K562 (cell line): ENCODE results near the gene SERPINE2. TPM values are rescaled to one million over a fixed set of nuclear protein-coding genes. Genes with fewer than 3 reads are reported as not detected.

Experiments
- ATAC-seq: fragments of 200-7000 bp; cut with Tn5 transposase; 3 replicates; pipeline ENCODE4 v1.9.1; 2020; ENCODE audit warnings: moderate library complexity
- BruUV-seq: library from RNA; stranded (reverse); fragments of 400-500 nt; replicated peaks from 2 replicates; lab custom pipeline; 2021; lab: Mats Ljungman, UMichigan
- CTCF ChIA-PET: fragments of 300-600 bp; formaldehyde crosslinking; extraction: SDS; loops from one replicate; lab custom pipeline; 2021; ENCODE audit warnings: low intra/inter-chr PET ratio; lab: Yijun Ruan, JAX
- POLR2A ChIA-PET: fragments of 300-600, 350-650 bp; sonication (Branson Sonifier 250); formaldehyde crosslinking; extraction: SDS; loops from one replicate; lab custom pipeline; 2021; ENCODE audit warnings: antibody characterized with exemption, inconsistent platforms; lab: Yijun Ruan, JAX
- DNase-seq, 4 experiments: peaks; one replicate each; pipeline versions ENCODE4 v3.0.0 to v3.0.0-alpha.2; 2011 to 2018; ENCODE audit warnings: low spot score in 3 of 4, mixed read lengths in 3 of 4; ENCODE audit errors: extremely low read depth in 1 of 4
- FAIRE-seq: peaks from 2 replicates; lab custom pipeline; 2011; peaks lifted over from hg19 to GRCh38; lab: Jason Lieb, UNC
- H2AFZ ChIP-seq: 2 replicates; pipeline ENCODE4 v1.6.0; 2011; ENCODE audit warnings: low read depth, low read length, control low read depth, inconsistent platforms
- H3K27ac ChIP-seq: fragments of 200-600 bp; 3 replicates; pipeline ENCODE4 v1.8.0; 2011; ENCODE audit warnings: low read depth, mild to moderate bottlenecking, control low read depth, inconsistent platforms, low read length, moderate library complexity, mixed read lengths; ENCODE audit errors: extremely low read depth
- H3K27me3 ChIP-seq, 2 experiments: fragments of 300-600 bp in 1 of 2; 2 replicates in 1 of 2; 3 replicates in 1 of 2; pipeline versions ENCODE4 v1.6.0 to v1.8.0; 2011; ENCODE audit warnings: inconsistent platforms in 2 of 2, low read length in 2 of 2, mild to moderate bottlenecking in 1 of 2, mixed read lengths in 1 of 2, moderate library complexity in 1 of 2; ENCODE audit not compliant: control insufficient read depth in 2 of 2, insufficient read depth in 2 of 2
- H3K36me3 ChIP-seq: fragments of 300-600 bp; 3 replicates; pipeline ENCODE4 v1.8.0; 2011; ENCODE audit warnings: mild to moderate bottlenecking, low read length, inconsistent platforms; ENCODE audit not compliant: control insufficient read depth, insufficient read depth
- H3K4me1 ChIP-seq, 2 experiments: fragments of 200-600 bp in 1 of 2; replicated peaks in 1 of 2; 2 replicates in 1 of 2; 3 replicates in 1 of 2; pipeline versions ENCODE4 v1.5.1 to v1.8.0; 2011; ENCODE audit warnings: inconsistent platforms in 2 of 2, low read length in 2 of 2, mild to moderate bottlenecking in 1 of 2, mixed read lengths in 1 of 2, moderate library complexity in 1 of 2; ENCODE audit not compliant: control insufficient read depth in 2 of 2, insufficient read depth in 2 of 2
- H3K4me2 ChIP-seq: 2 replicates; pipeline ENCODE4 v1.6.1; 2011; ENCODE audit warnings: low read length, control low read depth, inconsistent platforms, mixed read lengths; ENCODE audit not compliant: insufficient read depth
- H3K4me3 ChIP-seq: fragments of 200-600 bp; sonication (generic), shearing (Covaris generic); 2 replicates; pipeline ENCODE4 v1.5.1; 2016; ENCODE audit warnings: control low read depth, inconsistent platforms
- H3K79me2 ChIP-seq: fragments of 200-600 bp; 3 replicates; pipeline ENCODE4 v1.8.0; 2011; ENCODE audit warnings: low read length, inconsistent platforms; ENCODE audit not compliant: control insufficient read depth, insufficient read depth
- H3K9ac ChIP-seq, 2 experiments: 2 replicates each; pipeline versions ENCODE4 v1.6.0 to v1.6.1; 2011; ENCODE audit warnings: low read depth in 2 of 2, low read length in 2 of 2, control low read depth in 1 of 2, inconsistent platforms in 1 of 2, mild to moderate bottlenecking in 1 of 2, mixed read lengths in 1 of 2; ENCODE audit not compliant: insufficient read depth in 1 of 2
- H3K9me1 ChIP-seq: one replicate; pipeline ENCODE4 v1.6.0; 2011; ENCODE audit warnings: inconsistent platforms, mild to moderate bottlenecking, low read length, moderate library complexity; ENCODE audit not compliant: control insufficient read depth, insufficient read depth
- H3K9me3 ChIP-seq: replicated peaks from 2 replicates; pipeline ENCODE4 v1.5.1; 2011; ENCODE audit warnings: low read depth, low read length, inconsistent platforms; ENCODE audit not compliant: control insufficient read depth, insufficient read depth
- H4K20me1 ChIP-seq: replicated peaks from 2 replicates; pipeline ENCODE4 v1.6.1; 2011; ENCODE audit warnings: low read length, inconsistent platforms, mixed read lengths; ENCODE audit not compliant: control insufficient read depth, insufficient read depth
- CHD1 ChIP-seq: fragments of 200-600 bp; sonication (generic); IDR thresholded peaks from one replicate; pipeline ENCODE4 v1.6.1; 2012; ENCODE audit warnings: mild to moderate bottlenecking, moderate library complexity, low read length, inconsistent platforms
- COPS2 ChIP-seq: fragments of 450-650 bp; conservative IDR thresholded peaks from 2 replicates; pipeline ENCODE4 v1.6.1; 2016; ENCODE audit warnings: mild to moderate bottlenecking, moderate library complexity
- CSDE1 ChIP-seq, 2 experiments: fragments of 450-650 bp; IDR thresholded peaks; 2 replicates each; pipeline ENCODE4 v1.6.1; 2016; ENCODE audit warnings: mild to moderate bottlenecking in 1 of 2
- JUND ChIP-seq, 2 experiments: IDR thresholded peaks; 2 replicates in 1 of 2; 3 replicates in 1 of 2; pipeline ENCODE4 v1.6.1; 2011; ENCODE audit warnings: borderline replicate concordance in 2 of 2, low read depth in 2 of 2, low read length in 2 of 2, improper control_type of control experiment in 1 of 2, missing biosample characterization in 1 of 2, missing genetic modification characterization in 1 of 2, missing genetic modification reagents in 1 of 2
- KAT8 ChIP-seq: fragments of 450-650 bp; IDR thresholded peaks from 2 replicates; pipeline ENCODE4 v1.6.1; 2016; ENCODE audit warnings: low read depth, mild to moderate bottlenecking
- MTF1 ChIP-seq: fragments of 250-450 bp; sonication (Bioruptor Pico); IDR thresholded peaks from 2 replicates; pipeline ENCODE4 v1.9.0; 2021; ENCODE audit warnings: moderate library complexity, mild to moderate bottlenecking, inconsistent platforms, borderline replicate concordance
- MYC ChIP-seq, 2 experiments: fragments of 250-450 bp in 1 of 2; sonication (Bioruptor Pico) in 1 of 2; IDR thresholded peaks; 2 replicates each; pipeline versions ENCODE4 v1.5.1 to v1.6.1; 2012 to 2021; ENCODE audit warnings: low read depth in 2 of 2, borderline replicate concordance in 1 of 2, improper control_type of control experiment in 1 of 2, low read length in 1 of 2, mild to moderate bottlenecking in 1 of 2, moderate library complexity in 1 of 2
- PHB ChIP-seq: fragments of 250-450 bp; sonication (Bioruptor Pico); IDR thresholded peaks from 2 replicates; pipeline ENCODE4 v1.5.0; 2021
- POLR2AphosphoS2 ChIP-seq: IDR thresholded peaks from 2 replicates; pipeline ENCODE4 v1.6.1; 2012; ENCODE audit warnings: low read length, improper control_type of control experiment
- PTRF ChIP-seq: fragments of 450-650 bp; IDR thresholded peaks from 2 replicates; pipeline ENCODE4 v1.6.1; 2016; ENCODE audit warnings: mild to moderate bottlenecking, missing genetic modification characterization, missing compliant biosample characterization
- SMAD3 ChIP-seq: fragments of 450-650 bp; formaldehyde crosslinking; conservative IDR thresholded peaks from 2 replicates; pipeline ENCODE4 v1.4.0; 2020; ENCODE audit warnings: mild to moderate bottlenecking
- SMARCB1 ChIP-seq: IDR thresholded peaks from 2 replicates; pipeline ENCODE4 v1.6.1; 2011; ENCODE audit warnings: improper control_type of control experiment, low read depth; ENCODE audit not compliant: insufficient read length
- STAT5A ChIP-seq: IDR thresholded peaks from 2 replicates; pipeline ENCODE4 v1.6.1; 2012; ENCODE audit warnings: low read length, inconsistent platforms, borderline replicate concordance
- SUPT5H ChIP-seq: fragments of 450-650 bp; IDR thresholded peaks from 2 replicates; pipeline ENCODE4 v1.6.1; 2016
- WGBS: fragments of 100-300 bp; shearing (Covaris generic); methylation state at CpG from one replicate; pipeline ENCODE4 v1.1.6; 2016; ENCODE audit warnings: low coverage, mixed read lengths; ENCODE audit not compliant: insufficient coverage; ENCODE audit errors: missing lambda C conversion rate; 5-methylcytosine and 5-hydroxymethylcytosine counted together
- in situ Hi-C: fragments of 300-500 bp; cut with MboI; formaldehyde crosslinking; loops from 4 replicates; pipeline ENCODE4 v1.15.0; 2018; ENCODE audit warnings: inconsistent platforms, mixed read lengths
- intact Hi-C: fragments of 100-400 bp; cut with micrococcal nuclease; formaldehyde crosslinking; loops from 2 replicates; pipeline ENCODE4 v1.14.2; 2022
- polyA plus RNA-seq, 8 experiments: library from polyadenylated mRNA; depleted of rRNA in 4 of 8; stranded (reverse) in 5 of 8; unstranded in 3 of 8; fragments of >200 nt; fragmentation: Nextera tagmentation in 2 of 8; fragmentation: Illumina TruSeq in 1 of 8; extraction: Ambion mirVana in 2 of 8; extraction: Trizol in 1 of 8; gene quantifications; 2 replicates each; pipeline versions ENCODE4 v1.2.1 to v1.2.3, GENCODE V29; 2011 to 2014; ENCODE audit warnings: inconsistent platforms in 1 of 8, missing spikeins in 1 of 8
- total RNA-seq, 7 experiments: library from RNA; depleted of rRNA in 6 of 7; stranded (reverse); fragments of >200 nt in 6 of 7; fragmentation: Illumina TruSeq in 2 of 7; extraction: Trizol in 2 of 7; gene quantifications; 2 replicates each; pipeline versions ENCODE4 v1.2.1 to v1.2.3, GENCODE V29; 2011 to 2021; ENCODE audit warnings: low replicate concordance in 1 of 7
- TF ChIP-seq, protein P1 (sequence below): fragments of 200-400 bp; formaldehyde crosslinking; IDR thresholded peaks from 2 replicates; pipeline ENCODE4 v1.6.1; 2017; ENCODE audit warnings: mild to moderate bottlenecking, low read depth, low read length, moderate library complexity
- TF ChIP-seq, protein P2 (sequence below): sonication (generic); formaldehyde crosslinking; IDR thresholded peaks from 2 replicates; pipeline ENCODE4 v1.8.0; 2022; ENCODE audit warnings: missing genetic modification reagents, mild to moderate bottlenecking, borderline replicate concordance

The SERPINE2 gene
- total and polyA plus RNA-seq, 9 of the 15 experiments (the other 6 are each of a cell fraction or from before 2014, with no cell fraction given) = 0.03 to 0.16 (median 0.13) TPM; not detected in 6

DNA sequence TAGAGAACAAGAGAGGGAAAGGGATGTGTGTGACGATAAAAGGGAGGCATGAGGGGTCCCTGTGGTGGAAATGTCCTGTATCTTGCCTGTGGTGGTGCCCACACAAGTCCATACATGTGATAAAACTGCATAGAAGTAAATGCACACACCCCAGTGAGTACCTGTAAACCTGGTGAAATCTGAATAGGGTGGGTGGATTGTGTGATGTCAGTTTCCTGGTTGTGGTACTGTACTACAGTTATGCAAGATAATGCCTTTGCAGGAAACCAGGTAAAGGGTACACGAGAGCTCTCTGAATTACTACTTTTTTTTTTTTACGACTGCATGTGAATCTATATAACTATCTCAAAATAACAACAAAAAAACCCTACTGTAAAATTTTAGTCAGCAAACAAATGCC is 22.1 kb downstream of the SERPINE2 start (continued):
- no peak for TF ChIP-seq PTRF
- TF ChIP-seq COPS2 = no peak
- no peak for TF ChIP-seq SUPT5H
- no peak for TF ChIP-seq STAT5A
- no peak for TF ChIP-seq MYC (IDR thresholded peaks at IDR 0.05; ENCODE audit: low read depth, low read length)
- no peak for TF ChIP-seq MYC (CRISPR knock-in tag; IDR thresholded peaks at IDR 0.05; ENCODE audit: borderline replicate concordance, low read depth)

GRCh38 chr2:224014336-224014735 is 24.8 kb downstream of the SERPINE2 start:
- Histone ChIP-seq H3K4me3 (no peak overlapping the region), H3K27ac (no peak overlapping the region), H3K9me3 (no peaks in the 10 kb centered on the region), H3K4me1 (no peaks in the 10 kb centered on the region), H3K27me3 (peaks cover 0 to 4% of the 10 kb centered on the region in 2 experiments; a peak in 1 of 5 replicates), H3K36me3 (no peaks in the 10 kb centered on the region), H4K20me1 (no peaks in the 10 kb centered on the region), H3K9me1 (no peaks in the 10 kb centered on the region), H3K79me2 (no peaks in the 10 kb centered on the region), H3K9ac (no peak overlapping the region), H2AFZ (no peak overlapping the region), H3K4me2 (no peak overlapping the region)
- 5% methylated on average over 4 of the region's 4 CpGs for WGBS
- CTCF ChIA-PET = no interaction called here
- FAIRE-seq = no peak
- DNase-seq = no peak
- in situ Hi-C loops = no loop called here
- intact Hi-C loops = no loop called here
- ATAC-seq = no peak
- POLR2A ChIA-PET = no interaction called here
- no TSS peak for BruUV-seq
- TF ChIP-seq, protein P1, sequence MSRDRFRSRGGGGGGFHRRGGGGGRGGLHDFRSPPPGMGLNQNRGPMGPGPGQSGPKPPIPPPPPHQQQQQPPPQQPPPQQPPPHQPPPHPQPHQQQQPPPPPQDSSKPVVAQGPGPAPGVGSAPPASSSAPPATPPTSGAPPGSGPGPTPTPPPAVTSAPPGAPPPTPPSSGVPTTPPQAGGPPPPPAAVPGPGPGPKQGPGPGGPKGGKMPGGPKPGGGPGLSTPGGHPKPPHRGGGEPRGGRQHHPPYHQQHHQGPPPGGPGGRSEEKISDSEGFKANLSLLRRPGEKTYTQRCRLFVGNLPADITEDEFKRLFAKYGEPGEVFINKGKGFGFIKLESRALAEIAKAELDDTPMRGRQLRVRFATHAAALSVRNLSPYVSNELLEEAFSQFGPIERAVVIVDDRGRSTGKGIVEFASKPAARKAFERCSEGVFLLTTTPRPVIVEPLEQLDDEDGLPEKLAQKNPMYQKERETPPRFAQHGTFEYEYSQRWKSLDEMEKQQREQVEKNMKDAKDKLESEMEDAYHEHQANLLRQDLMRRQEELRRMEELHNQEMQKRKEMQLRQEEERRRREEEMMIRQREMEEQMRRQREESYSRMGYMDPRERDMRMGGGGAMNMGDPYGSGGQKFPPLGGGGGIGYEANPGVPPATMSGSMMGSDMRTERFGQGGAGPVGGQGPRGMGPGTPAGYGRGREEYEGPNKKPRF = no peak
- TF ChIP-seq SMARCB1 (no peak), KAT8 (no peak), PHB (CRISPR knock-in tag) (no peak), CSDE1 (IDR thresholded peaks at IDR 0.05) (no peak), POLR2AphosphoS2 (no peak), CHD1 (no peak), SMAD3 (CRISPR knock-in tag) (no peak), JUND (IDR thresholded peaks at IDR 0.05; ENCODE audit: borderline replicate concordance, low read depth, low read length) (no peak), JUND (tag; IDR thresholded peaks at IDR 0.05; ENCODE audit: borderline replicate concordance, low read depth, low read length) (no peak), SUPT5H (no peak), MTF1 (no peak)
- TF ChIP-seq, protein P2, sequence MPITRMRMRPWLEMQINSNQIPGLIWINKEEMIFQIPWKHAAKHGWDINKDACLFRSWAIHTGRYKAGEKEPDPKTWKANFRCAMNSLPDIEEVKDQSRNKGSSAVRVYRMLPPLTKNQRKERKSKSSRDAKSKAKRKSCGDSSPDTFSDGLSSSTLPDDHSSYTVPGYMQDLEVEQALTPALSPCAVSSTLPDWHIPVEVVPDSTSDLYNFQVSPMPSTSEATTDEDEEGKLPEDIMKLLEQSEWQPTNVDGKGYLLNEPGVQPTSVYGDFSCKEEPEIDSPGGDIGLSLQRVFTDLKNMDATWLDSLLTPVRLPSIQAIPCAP (CRISPR knock-in tag) = no peak
